Hematopoietic multipotent progenitor cell treated with erythropoietin and hydrocortisone succinate and interleukin-3 and kit ligand, for 8 days (in vitro differentiated cells): ENCODE measurements around the gene FAM193A.
A peak's percentile ranks its signal among the peaks of the same experiment; 100 is the strongest.
"Not testable (repeated sequence)": the region's sequence is repeated elsewhere in the genome, so short reads cannot be mapped to it uniquely, and the experiment has no call there.

ENCODE experiments used
- DNase-seq: peaks from one replicate; pipeline ENCODE4 v3.0.0-alpha.2; 2015

Gene FAM193A

DNA sequence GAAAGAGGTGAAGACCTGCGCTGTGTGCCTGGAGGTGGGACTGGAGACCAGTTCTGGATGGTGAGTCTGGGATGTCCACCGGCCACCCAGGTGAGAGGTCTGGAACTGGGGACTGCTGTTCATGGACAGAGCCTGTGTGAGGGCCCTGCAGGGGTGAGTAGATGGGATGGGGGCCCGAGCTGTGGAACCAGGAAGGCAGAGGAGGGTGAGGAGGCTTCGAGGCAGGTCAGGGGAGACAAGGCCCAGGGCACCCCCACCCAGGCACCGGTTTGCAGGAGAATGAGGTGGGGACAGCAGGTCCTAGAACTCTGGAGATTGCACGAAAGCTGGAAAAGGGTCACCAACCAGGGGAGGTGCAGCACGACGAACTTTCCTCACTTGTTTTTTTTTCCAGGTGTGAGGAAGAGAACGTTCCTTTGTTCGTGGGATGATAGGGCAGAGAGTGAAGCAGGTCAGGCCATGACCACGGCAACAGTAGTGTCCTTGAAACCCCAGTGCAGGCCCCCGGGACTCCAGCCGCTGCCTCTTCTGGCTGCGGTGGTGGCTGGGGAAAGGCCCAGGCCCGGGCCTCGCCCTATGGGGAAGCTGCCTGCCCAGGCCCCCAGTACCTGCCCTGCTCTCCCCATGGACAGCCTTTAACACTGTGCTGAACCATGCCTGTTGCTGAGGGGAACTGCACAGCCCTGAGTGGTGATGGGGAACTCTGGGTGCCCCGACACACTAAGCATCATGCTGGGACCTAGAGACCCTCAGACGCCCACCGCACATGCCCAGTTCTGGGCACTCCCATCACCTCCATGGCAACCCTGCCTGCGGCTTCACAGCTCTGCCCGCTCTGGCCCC lies 196.8 kb downstream of the FAM193A start:
- no peak for DNase-seq

GRCh38 chr4:2733844-2734574 lies 197.6 kb downstream of the FAM193A start:
- DNase-seq, result no peak

- no peak for DNase-seq
Observed at GRCh38 chr4:2734612-2735011, 198.2 kb downstream of the FAM193A start.

- no peak for DNase-seq
Observed at GRCh38 chr4:2735869-2736268, 199.4 kb downstream of the FAM193A start.

DNA sequence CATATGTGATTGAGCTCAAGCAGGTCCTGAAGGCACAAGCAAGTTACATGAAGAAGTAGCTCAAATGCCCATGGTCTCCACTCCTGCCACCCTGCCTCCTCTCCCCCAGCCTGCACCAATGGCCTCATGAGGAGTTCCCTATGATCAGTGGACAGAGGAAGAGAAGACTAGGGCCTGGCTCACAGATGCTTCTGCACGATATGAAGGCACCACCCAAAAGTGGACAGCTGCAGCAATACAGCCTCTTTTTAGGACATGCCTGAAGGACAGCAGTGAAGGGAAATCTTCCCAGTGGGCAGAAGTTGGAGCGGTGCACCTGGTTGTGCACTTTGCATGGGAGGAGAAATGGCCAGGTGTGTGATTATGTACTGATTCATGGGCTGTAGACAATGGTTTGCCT lies 201.8 kb downstream of the FAM193A start:
- DNase-seq, result not testable (repeated sequence)

- no peak for DNase-seq
Observed at GRCh38 chr4:2741626-2742025, 205.2 kb downstream of the FAM193A start.

GRCh38 chr4:2742081-2742822 lies 205.8 kb downstream of the FAM193A start:
- no peak for DNase-seq

DNA sequence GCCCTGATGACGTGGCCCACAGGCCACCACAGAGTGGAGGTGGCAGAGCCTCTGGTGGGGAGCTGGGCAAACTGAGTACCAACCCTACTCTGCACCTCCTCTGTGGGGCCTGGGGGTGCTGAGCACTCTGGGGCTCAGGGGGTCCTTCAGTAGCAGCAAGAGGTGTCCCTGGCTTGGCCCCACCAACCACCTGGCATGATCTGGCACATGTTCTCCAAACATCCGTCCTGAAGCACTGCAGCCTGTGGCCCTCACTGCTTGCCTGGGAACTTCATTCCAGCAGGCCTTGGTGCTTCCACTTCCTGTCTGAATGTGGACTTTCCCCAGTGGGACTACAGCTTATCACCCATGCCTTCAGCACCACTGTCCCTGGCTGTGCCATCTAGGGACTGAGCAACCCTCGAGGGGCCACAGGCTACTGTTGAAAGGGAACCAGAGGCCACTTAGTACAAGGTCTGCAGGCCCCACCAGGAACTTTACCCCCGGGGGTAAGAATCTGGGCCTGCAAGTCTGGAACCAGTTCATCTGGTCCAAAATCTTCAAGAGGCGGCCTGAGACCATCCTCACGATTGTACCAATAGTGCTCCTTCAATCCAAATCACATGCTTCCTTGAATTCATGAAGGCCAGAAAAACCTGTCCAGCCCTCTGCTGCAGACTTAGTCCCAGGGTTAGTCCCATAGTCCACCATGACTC lies 206.5 kb downstream of the FAM193A start:
- DNase-seq, result no peak

GRCh38 chr4:2743518-2744445 lies 207.3 kb downstream of the FAM193A start:
- DNase-seq, result no peak

- no peak for DNase-seq
Observed at GRCh38 chr4:2744576-2745270, 208.3 kb downstream of the FAM193A start.

- DNase-seq, result no peak
Observed at GRCh38 chr4:2745516-2745915, 209.1 kb downstream of the FAM193A start.

DNA sequence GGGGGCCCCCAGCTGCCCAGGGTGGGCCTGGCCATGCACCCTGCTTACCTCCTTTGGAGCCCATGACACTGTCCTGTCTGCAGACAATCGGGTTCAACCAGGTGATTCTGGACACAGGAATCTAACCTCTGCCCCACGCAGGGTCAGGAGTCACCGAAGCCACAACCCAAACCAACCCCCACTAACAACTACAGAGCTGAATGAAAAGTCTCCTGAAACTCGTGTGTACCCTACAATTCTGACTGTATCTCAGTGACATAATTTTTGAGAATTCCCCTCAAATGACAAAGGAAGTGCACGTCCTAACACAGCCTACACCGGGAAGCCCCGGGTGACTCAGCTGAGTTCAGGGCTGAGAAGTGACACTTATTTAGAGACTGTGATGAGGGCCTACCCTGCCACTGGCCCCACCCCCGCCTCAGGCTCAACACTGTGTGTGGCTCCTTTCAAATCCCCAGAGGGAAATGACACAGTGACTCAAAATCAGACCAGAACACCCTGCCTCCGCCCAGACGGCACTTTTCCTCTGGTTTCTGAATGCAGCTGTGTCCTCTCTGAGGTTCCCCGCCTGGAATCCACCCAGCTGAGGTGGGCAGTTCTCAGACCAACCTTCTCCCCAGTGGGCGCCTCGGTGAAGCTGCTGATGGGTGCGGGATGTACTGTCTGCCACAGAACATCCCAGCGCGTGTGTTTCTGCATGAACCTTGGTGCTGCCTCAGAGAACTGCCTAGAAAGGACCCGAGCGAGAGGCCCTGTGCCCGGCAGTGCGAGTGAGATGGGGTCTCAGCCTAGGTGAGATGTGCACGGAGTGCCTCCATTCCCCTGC lies 209.7 kb downstream of the FAM193A start:
- no peak for DNase-seq

GRCh38 chr4:2746891-2747695 lies 210.6 kb downstream of the FAM193A start:
- DNase-seq, result no peak

DNA sequence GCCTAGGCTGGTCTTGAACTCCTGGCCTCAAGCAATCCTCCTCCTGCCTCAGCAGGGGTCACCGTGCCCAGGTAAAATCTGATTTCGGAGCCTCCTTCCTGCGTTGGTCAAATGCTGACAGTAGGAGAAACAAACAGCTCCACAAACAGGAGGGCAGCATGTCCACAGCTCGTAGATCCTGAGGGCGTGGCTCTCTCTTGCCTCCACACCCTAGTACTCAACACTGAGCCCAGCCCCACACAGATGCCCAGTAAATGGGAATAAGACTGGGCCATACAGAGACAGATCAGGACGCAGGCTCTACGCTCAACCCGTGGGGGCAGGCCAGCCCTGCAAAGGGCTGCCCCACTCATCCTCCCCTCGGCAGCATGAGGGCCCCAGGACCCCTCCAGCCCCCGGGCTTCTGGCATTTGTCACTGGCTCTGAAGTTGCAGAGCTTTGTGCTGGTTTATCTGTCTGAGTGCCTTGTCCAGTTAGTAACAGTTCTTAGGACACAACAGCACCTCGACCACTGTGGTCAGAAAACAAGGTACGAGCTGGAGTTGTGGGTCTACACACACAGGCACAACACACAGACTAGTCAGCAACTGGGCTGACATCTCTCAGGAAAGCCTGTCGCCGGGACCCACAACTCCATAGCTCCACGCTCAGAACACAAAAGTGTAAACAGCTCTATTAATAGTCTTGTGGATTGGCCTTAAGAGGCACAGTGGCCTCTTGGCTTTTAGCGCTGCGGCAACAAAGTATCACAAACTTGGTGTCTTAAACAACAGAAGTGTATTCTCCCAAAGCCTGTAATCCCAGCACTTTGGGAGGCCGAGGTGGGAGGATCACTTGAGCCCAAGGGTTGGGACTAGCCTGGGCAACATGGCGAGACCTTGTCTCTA lies 214.5 kb downstream of the FAM193A start:
- DNase-seq, result peak; percentile 48

DNA sequence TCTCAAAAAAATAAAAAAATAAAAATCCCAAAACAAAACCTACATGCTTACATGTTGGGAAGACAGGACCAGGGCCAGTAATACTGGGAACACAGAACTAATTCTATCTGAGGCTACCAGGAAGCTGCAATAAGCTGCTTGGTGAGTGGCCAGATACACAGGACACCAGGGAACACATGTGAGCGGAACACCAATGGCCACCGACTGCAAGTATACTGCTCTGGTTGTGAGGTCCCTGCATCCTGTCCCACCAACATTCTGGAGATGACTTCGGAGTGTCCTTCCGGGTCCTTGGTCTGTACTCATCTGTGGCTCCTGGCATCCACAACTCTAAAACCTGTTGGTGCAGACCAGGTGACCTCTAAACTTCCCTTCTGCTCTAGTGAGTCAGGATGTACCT lies 217.0 kb downstream of the FAM193A start:
- DNase-seq, result no peak

DNA sequence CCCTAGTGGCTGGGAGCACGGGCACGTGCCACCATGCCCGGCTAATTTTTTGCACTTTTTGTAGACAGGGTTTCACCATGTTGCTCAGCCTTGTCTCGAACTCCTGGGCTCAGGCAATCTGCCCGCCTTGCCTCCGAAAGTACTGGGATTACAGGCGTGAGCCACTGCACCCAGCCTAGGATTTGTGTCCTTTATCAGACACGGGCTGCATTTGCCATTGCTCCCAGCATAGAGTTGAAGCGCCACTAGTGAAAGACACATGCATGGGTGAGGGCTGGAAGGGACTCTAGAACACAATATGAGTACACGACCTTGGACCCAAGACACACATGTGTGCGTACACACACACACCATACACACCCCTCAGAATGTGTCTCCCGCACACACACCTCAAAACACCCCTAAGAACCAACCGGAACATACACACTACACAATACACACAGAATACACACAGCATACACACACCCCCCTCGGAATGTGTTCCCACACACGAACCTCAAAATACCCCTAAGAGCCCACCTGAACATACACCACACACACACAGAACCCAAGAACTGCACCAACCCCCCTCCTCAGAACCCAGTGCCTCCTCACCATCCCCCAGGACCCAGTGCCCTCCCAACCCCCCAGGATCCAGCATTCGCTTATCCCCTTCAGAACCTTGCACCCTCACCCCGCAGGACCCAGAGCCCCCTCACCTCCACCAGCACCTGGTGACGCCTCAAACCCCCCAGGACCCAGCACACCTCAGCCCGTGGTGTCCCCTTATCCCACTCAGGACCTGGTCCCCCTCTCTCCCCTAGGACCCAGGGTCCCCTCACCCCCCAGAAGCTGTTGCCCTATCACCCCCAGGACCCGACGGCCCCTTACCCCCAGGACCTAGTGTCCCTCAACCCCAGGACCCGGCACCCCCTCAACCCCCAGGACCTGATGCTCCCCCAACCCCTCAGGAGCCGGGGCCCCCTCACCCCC lies 218.7 kb downstream of the FAM193A start:
- DNase-seq, result no peak
